OCI-LY1 (cell line): ENCODE results near the gene PRKCB.

Experiments used
- CTCF ChIP-seq: fragments of 200-600 bp; sonication (generic), shearing (Covaris generic); IDR thresholded peaks from 2 replicates; pipeline ENCODE4 v1.5.1; 2017; ENCODE audit warnings: mild to moderate bottlenecking, antibody characterized with exemption, low read length, moderate library complexity, mixed read lengths
- EZH2 ChIP-seq: fragments of 200-600 bp; sonication (generic), shearing (Covaris generic); IDR thresholded peaks from 2 replicates; pipeline ENCODE4 v1.8.0; 2017; ENCODE audit warnings: borderline replicate concordance, mixed run types, mild to moderate bottlenecking, antibody characterized with exemption, low read length, moderate library complexity, mixed read lengths

DNA sequence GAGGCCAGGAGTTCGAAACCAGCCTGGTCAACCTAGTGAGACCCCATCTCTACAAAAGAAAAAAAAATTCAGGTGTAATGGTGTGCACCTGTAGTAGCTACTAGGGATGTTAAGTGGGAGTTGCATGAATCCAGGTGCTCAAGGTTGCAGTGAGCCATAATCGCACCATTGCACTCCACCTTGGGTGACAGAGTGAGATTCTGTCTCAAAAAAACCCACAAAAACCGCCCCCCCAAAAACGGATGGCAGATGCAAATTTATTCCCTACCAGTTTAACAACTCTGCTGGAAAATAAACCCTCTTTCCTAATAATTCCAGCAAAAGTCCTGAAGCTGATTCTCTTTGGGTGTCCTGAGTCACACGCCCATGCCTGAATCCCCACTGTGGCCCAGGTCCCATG lies 140.3 kb downstream of the PRKCB start:
- TF ChIP-seq CTCF (no peak), EZH2 (no peak)
